HTR-8/SVneo (cell line): ENCODE data around the gene NUP205.
A peak's percentile ranks its signal among the peaks of the same experiment; 100 is the strongest.

Source experiments
- DNase-seq: peaks from one replicate; pipeline ENCODE4 v3.0.0; 2011; ENCODE audit warnings: low spot score, mixed read lengths; ENCODE audit not compliant: insufficient read length
- FAIRE-seq: peaks from 2 replicates; lab custom pipeline; 2011; peaks lifted over from hg19 to GRCh38; lab: Jason Lieb, UNC

NUP205 gene, protein sequence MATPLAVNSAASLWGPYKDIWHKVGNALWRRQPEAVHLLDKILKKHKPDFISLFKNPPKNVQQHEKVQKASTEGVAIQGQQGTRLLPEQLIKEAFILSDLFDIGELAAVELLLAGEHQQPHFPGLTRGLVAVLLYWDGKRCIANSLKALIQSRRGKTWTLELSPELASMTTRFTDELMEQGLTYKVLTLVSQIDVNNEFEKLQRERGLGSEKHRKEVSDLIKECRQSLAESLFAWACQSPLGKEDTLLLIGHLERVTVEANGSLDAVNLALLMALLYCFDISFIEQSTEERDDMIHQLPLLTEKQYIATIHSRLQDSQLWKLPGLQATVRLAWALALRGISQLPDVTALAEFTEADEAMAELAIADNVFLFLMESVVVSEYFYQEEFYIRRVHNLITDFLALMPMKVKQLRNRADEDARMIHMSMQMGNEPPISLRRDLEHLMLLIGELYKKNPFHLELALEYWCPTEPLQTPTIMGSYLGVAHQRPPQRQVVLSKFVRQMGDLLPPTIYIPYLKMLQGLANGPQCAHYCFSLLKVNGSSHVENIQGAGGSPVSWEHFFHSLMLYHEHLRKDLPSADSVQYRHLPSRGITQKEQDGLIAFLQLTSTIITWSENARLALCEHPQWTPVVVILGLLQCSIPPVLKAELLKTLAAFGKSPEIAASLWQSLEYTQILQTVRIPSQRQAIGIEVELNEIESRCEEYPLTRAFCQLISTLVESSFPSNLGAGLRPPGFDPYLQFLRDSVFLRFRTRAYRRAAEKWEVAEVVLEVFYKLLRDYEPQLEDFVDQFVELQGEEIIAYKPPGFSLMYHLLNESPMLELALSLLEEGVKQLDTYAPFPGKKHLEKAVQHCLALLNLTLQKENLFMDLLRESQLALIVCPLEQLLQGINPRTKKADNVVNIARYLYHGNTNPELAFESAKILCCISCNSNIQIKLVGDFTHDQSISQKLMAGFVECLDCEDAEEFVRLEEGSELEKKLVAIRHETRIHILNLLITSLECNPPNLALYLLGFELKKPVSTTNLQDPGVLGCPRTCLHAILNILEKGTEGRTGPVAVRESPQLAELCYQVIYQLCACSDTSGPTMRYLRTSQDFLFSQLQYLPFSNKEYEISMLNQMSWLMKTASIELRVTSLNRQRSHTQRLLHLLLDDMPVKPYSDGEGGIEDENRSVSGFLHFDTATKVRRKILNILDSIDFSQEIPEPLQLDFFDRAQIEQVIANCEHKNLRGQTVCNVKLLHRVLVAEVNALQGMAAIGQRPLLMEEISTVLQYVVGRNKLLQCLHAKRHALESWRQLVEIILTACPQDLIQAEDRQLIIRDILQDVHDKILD (N-terminal part only)

DNA sequence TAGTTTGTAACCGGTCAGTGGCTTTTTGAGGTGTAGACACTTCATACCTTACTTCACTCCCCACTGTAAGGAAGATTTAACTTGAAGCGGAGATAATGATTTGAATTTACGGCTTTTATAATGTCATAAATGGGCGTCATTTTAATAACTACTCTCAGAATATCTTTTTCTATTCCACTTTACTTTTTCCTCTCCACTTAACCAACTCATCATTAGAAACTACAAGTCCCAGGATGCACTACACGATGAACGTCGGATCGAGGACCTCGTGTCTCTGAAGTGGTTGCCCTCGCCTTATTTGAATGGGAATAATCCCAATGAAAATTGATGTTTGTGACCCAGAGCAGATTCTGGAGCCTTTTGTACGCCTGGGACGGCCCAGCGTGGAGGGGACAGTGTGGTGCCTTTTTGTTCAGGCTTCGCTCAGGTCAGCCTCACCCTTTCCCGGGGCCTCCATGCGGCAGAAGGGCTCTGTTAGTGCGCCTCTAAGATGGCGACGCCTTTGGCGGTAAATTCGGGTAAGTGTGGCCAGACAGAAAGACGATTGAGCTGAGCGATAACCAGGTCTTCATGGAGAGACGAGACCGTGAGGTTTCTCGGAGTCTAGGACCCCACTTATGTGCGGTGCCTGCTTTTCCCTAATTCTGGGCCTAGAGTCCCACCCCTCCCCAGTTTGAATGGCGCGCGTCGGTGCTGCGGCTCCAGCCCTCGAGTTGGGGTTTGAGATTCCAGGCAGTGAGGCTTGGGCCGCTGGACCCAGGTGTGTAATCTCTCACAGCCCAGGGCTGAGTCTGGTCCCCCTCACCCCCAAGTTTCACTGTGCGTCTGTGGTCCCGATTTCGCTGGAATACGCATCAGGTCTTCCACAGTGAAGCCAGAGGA is at the start of gene NUP205:
NUP205 (plus strand) TSS at position 463 of the 882 bp plus-strand sequence; CDS start at position 491, 28 bp downstream.
- DNase-seq: peak; percentile 70
- no peak for FAIRE-seq

DNA sequence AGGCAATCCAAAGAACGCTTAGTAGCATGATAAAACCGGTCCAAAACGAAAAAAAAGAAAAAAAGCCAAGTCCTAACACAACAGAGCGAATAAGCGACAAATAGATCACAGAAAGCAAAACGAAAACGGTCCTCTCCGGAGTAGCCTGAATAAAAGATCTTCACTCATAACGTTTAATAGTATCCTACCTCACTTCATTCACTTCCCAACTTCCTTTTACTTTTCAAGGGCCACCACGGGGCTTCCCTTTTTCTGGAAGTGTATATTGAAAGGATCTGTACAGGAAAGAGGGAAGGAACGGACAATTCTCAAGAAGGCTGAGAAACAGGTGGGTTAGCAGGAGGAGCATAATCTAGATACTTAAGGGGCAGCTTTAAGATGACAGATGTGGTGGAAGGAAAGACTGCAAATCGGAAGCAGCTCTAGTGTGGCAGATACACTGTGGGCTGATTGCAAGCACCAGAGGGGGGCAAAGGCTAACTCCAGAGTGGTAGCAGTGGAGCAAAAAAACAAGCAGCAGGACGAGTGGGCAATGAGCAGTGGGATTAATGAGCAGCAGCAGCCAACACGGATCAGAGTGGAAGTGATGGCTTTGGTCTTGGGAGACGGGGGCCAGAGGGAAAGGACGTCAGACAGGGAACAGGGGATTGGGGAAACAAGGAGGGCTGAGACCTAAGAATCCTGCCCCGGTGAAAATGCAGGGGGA is 48.7 kb upstream of the NUP205 start:
- DNase-seq (no peak), FAIRE-seq (no peak)

DNA sequence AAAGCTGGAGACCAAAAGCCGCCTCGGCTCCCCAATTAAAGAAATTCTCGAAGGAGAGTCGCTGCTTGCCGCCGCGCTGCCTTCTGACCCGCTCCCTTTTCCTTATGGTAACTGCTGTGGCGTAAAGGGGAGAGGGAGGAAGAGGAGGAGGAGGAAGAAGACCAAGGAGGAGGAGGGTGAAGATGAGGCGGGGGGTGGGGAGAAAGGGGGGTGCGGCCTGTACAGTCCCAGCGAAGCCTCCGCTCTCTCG is 48.2 kb upstream of the NUP205 start:
- FAIRE-seq (no peak), DNase-seq (no peak)

DNA sequence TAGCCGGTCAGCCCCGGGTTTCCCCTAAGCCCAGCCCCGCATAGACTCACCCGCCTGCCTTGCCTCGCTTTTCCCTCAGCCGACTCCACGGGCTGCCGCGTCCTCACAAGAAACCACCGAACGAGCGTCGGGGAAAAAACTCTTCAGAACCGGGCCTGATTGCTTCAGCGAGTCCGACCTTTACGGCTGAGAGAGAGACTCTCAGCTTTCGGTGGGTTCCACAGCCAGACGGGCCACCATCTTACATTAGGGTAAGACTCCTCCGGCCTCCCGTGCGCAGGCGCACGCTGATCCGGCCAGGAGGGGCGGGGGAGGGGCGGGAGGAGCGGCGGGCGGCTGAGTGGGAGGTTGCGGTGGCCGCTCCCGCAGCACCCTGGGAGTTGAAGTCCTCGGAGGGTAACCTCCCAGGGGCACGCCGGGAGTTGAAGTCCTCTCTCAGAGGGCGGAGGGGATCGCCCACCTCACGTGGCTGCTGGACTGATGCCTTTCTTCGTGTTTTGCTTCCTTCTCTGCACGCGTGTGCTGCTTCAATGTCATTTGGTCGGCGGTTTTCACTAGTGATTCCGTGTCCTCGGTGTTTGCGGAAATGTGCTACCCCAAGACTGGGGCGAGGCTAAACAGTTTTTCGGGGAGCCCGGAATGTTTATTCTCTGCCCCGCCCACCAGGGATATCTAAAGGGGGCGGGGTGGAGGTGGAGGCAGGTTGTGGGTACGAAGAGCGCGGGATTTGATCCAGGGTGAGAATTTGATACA is 47.7 kb upstream of the NUP205 start, which contains the start of gene CNOT4:
CNOT4 (minus strand) TSS at position 264 of the 753 bp plus-strand sequence. CDS start 71,771 bp downstream, outside the sequence.
- DNase-seq (peak; percentile 92), FAIRE-seq (no peak)

DNA sequence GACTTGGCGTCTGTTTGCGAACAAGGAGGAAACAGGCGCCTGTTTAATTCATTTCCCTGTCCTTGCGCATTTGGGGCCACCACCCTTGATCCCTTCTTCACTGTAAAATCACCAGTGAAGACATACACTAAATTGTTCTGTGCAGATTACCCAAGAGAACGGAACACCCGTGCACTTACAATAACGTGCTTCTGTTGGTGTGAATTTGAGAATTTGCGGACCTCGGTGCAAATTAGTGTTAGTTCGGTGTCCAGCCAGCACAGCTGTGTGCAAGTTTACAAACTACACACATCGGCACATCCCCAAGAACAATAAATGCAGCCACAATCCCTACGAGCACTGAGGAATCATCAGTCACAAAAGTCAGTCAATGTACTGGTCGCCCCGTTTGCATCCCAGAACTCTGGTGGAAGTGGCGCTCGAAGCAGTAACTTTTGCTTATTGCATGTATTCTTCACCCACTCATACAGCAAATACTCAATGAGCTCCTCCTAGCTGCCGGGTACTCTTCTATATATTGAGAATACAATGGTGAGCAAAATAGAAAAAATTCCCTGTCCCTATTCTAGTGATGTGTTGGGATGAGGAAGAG is 47.0 kb upstream of the NUP205 start:
- no peak for DNase-seq
- FAIRE-seq: no peak

DNA sequence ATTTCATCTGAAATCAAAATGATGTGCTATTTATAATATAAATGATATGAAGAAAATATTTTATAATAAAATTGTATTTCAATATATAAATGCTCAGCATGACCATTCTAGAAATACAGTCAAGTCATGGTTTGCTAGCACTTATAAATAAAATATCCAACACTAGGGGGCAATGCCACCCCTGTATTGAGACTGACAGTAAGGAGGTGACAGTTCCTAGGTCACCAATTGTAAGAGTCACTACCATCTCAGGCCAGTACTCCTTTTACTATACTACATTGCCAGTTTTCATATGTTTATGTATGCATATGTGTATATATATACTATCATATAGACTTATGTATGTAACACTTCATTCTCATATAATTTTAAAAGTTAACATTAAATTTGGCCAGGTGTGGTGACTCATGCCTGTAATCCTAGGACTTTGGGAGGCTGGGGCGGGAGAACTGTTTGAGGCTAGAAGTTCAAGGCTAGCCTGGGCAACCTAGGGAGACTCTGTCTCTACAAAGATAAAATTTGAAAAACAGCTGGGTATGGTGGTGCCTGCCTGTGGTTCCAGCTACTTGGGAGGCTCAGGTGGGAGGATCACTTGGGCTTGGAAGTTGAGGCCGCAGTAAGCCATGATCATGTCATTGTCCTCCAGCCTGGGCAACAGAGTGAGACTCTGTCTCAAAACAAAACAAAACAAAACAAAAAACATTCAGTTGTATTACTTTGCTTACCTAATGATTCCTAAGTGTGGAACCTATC is 45.4 kb upstream of the NUP205 start:
- DNase-seq (peak; percentile 35), FAIRE-seq (no peak)

DNA sequence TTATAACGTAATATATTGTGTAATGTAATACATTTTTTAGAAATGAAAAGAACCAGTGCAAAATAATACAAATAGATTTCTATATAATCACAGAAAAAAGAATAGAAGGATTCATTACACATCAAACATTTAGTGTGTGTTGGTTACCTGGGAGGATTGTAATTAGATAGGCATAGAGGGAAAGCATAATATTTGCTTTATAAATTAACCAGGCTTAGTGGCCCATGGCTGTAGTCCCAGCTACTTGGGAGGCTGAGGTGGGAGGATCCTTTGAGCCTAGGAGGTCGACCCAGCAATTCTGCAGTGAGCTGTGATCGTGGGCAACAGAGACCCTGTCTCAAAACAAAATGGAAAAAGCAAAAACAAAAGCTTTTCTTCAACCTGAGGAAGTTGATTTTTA is 42.9 kb upstream of the NUP205 start:
- FAIRE-seq: no peak
- DNase-seq: no peak

DNA sequence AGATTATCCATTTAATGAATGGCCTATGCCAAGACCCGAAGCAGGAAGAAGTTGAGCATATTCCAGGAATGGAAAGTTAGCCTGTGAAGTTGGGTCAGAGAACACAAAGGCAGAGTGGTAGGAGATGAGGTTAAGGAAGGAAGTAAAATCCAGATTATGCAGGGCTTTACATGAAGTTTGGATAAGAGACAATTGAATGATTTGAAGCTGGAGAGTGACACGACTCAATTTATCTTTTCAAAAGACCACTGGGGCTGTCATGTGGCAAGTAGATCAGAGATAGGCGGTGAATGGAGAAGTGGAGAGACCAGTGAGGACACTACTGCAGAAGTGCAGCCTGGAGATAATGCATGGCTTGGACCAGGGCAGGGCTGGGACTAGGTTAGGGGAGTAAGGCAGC is 40.7 kb upstream of the NUP205 start:
- DNase-seq (no peak), FAIRE-seq (no peak)

DNA sequence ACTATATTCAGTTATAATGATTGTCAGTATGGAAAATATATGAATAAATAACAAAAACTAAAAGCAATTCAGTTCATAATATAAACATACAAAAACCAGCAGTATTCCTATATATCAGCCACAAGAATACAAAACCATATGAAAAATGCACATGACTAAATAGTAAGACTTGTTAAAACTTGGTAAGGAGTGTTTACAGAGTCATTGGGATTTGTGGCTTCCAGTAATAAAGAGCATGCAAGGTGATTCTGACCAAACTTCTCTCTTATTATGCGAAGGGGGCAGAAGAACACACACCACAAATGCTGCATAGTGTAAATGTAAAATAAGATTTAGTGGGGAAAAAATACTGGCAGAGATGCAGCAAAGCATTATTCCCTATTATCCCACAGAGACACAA is 39.0 kb upstream of the NUP205 start:
- FAIRE-seq (no peak), DNase-seq (no peak)

DNA sequence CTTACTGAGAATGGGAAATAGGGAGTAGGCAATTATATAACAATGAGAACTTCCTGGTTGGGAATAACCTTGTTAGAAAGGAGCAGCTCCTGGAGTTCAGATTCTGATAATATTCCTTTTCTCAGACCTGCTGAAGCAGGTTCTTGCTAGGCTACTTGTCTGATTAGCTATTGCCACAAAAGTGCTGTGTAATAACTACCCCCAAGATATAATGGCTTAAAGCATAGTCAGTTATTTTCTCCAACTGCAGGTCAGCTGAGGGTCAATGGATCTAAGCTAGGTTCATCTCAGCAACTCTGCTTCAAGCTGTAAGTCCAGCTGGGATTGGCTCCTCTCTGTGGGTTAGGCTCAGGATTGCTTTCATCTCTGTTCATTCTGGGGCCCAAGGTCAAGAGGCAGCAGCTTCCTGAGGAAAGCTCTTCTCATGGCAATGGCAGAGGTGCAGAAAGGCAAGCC is 38.5 kb upstream of the NUP205 start:
- DNase-seq: no peak

DNA sequence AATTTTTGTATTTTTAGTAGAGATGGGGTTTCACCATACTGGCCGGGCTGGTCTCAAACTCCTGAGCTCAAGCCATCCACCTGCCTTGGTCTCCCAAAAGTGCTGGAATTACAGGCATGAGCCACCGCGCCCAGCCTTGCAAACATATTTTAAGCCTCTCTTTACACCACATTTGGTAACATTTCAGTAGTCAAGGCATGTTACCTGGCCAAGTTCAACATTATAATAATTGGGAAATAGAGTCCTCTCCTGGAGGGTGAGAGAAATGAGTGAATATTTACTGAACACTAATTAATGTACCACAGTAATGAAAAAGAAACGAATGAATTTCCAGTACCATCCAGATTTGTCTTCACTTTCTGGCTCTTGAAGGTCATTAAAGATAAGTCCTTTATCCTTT is 37.8 kb upstream of the NUP205 start:
- FAIRE-seq: no peak
- no peak for DNase-seq

More for the DNA sequence above, 38.5 kb upstream of the NUP205 start:
- no peak for FAIRE-seq

DNA sequence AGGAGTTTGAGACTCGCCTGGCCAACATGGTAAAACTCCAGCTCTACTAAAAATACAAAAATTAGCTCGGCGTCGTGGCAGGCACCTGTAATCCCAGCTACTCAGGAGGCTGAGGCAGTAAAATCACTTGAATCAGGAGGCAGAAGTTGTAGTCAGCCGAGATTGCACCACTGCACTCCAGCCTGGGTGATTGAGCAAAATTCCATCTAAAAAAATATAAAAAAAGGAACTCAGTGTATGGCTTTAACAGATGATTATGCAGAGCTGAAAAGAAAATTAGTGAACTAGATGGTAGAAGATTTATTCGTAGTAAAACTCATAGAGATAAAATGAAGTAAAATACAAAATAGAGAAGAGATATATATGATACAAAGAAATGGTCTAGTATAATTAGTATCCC is 35.2 kb upstream of the NUP205 start:
- FAIRE-seq (no peak), DNase-seq (no peak)

DNA sequence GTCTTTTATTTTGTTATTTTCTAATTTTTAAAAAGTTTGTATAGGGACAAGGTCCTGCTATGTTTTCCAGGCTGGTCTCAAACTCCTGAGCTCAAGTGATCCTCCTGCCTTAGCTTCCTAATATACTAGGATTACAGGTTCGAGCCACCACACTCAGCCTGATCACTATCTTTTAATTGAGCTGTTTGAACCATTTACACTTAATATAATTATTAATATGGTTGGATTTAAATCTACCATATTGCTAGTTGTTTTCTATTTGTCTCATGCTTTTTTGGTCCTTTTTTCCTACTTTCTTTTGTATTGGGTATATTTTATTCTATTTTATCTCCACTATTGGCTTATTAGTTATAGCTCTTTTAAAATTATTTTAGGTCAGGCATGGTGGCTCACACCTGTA is 34.6 kb upstream of the NUP205 start:
- DNase-seq (no peak), FAIRE-seq (no peak)

DNA sequence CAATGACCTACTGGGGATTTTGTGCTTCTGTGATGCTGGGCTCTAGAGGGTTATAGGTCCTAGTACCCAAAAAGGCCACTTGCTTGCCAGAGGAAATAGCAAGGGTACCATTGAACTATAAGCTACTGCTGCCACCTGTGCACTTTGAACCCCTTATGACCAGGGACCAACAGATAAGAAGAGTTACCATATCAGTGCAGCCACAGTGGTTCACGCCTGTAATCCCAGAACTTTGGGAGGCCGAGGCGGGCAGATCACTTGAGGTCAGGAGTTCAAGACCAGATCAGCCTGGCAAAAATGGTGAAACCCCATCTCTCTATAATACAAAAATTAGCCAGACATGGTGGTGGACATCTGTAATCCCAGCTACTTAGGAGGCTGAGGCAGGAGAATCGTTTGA is 32.3 kb upstream of the NUP205 start:
- DNase-seq (no peak), FAIRE-seq (no peak)

DNA sequence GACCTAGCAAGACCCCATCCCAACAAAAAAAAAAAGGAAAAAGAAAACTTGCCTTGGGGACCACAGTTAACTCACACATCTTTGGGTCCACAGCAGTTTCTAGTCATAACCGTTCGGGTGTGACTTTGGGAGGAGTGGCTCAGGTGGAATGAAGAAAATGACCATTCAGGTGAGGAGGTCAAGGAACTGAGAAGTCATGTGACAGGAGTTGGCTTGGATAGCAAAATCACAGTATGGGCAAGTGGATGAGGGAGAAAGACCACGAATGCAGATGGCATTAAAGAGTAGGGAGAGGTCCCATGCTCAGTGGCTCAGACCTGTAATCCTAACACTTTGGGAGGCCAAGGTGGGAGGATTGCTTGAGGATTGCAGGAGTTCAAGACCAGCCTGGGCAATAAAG is 30.7 kb upstream of the NUP205 start:
- FAIRE-seq: no peak

DNA sequence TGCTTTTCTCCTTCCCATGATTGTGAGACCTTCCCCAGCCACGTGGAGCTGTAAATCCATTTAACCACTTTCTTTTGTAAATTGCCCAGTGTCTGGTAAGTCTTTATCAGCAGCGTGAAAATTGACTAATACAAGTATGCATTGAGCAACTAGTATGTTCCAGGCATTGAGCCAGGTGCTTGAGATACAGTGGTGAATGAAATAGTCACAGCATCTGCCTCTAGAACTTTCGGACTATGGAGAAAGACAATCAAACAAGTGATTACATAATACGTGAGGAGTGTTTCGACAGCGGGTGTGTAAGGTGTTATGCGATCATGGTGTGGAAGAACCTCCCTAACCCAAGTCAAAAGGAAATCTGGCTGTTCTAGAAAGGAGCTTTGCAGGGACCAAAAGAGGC is 21.6 kb upstream of the NUP205 start:
- no peak for FAIRE-seq
- DNase-seq: no peak

More for the DNA sequence above, 30.7 kb upstream of the NUP205 start:
- no peak for DNase-seq

DNA sequence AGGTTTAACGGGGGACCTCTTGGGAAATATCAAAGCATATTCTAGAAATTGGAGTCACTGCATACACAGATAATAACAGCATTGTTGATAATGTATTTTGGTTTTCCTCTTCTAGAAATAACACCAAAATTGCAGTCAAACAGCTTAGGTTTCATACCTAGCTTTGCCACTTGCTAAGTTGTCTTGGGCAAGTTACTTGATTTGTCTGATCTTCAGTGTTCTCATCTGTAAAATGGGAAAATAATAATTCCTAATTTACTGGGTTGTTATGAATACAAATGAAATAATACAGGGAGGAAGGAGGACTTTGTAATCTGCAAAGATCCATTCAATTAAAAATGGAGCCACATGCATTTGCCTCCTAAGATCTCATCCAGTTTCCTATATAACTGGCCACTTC is 20.3 kb upstream of the NUP205 start:
- DNase-seq: no peak
- no peak for FAIRE-seq
